GM10847 (cell line): ENCODE results near the gene RRP1B.

Experiments used
- POLR2A ChIP-seq: IDR thresholded peaks from 2 replicates; pipeline ENCODE4 v1.6.1; 2011; ENCODE audit not compliant: insufficient read length; ENCODE audit errors: extremely low read depth

The RRP1B gene

GRCh38 chr21:43720539-43721166 is 61.3 kb downstream of the RRP1B start:
- no peak for TF ChIP-seq POLR2A

GRCh38 chr21:43721206-43721605 is 61.8 kb downstream of the RRP1B start:
- TF ChIP-seq POLR2A: no peak

- no peak for TF ChIP-seq POLR2A
Observed at GRCh38 chr21:43721939-43722338, 62.6 kb downstream of the RRP1B start.

- no peak for TF ChIP-seq POLR2A
Observed at GRCh38 chr21:43723648-43724047, 64.3 kb downstream of the RRP1B start.

GRCh38 chr21:43726686-43727518 is 67.5 kb downstream of the RRP1B start:
- TF ChIP-seq POLR2A: no peak

GRCh38 chr21:43727519-43728153 is 68.3 kb downstream of the RRP1B start:
- TF ChIP-seq POLR2A: no peak

- TF ChIP-seq POLR2A: no peak
Observed at GRCh38 chr21:43728154-43728466, 68.8 kb downstream of the RRP1B start.

GRCh38 chr21:43728467-43729390 is 69.4 kb downstream of the RRP1B start:
- peak; percentile 49 for TF ChIP-seq POLR2A

- TF ChIP-seq POLR2A: no peak
Observed at GRCh38 chr21:43731476-43731875, 72.1 kb downstream of the RRP1B start.

GRCh38 chr21:43731891-43732711 is 72.7 kb downstream of the RRP1B start:
- TF ChIP-seq POLR2A: no peak

- no peak for TF ChIP-seq POLR2A
Observed at GRCh38 chr21:43733060-43733459, 73.7 kb downstream of the RRP1B start.

GRCh38 chr21:43733529-43734071 is 74.2 kb downstream of the RRP1B start:
- TF ChIP-seq POLR2A: no peak

GRCh38 chr21:43734131-43734927 is 75.0 kb downstream of the RRP1B start:
- no peak for TF ChIP-seq POLR2A
